Measurements from ENCODE around the gene SLC38A3.

GRCh38 chr3:50212971-50213370 is 7.9 kb downstream of the SLC38A3 start:
- TF ChIP-seq, protein P1, sequence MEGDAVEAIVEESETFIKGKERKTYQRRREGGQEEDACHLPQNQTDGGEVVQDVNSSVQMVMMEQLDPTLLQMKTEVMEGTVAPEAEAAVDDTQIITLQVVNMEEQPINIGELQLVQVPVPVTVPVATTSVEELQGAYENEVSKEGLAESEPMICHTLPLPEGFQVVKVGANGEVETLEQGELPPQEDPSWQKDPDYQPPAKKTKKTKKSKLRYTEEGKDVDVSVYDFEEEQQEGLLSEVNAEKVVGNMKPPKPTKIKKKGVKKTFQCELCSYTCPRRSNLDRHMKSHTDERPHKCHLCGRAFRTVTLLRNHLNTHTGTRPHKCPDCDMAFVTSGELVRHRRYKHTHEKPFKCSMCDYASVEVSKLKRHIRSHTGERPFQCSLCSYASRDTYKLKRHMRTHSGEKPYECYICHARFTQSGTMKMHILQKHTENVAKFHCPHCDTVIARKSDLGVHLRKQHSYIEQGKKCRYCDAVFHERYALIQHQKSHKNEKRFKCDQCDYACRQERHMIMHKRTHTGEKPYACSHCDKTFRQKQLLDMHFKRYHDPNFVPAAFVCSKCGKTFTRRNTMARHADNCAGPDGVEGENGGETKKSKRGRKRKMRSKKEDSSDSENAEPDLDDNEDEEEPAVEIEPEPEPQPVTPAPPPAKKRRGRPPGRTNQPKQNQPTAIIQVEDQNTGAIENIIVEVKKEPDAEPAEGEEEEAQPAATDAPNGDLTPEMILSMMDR (IDR thresholded peaks at IDR 0.05) = no peak
- TF ChIP-seq POLR2A (IDR thresholded peaks at IDR 0.05) = no peak

Measured in Peyer's patch (tissue), 4 donors.